Measurements from ENCODE around the gene TFDP1.

DNA sequence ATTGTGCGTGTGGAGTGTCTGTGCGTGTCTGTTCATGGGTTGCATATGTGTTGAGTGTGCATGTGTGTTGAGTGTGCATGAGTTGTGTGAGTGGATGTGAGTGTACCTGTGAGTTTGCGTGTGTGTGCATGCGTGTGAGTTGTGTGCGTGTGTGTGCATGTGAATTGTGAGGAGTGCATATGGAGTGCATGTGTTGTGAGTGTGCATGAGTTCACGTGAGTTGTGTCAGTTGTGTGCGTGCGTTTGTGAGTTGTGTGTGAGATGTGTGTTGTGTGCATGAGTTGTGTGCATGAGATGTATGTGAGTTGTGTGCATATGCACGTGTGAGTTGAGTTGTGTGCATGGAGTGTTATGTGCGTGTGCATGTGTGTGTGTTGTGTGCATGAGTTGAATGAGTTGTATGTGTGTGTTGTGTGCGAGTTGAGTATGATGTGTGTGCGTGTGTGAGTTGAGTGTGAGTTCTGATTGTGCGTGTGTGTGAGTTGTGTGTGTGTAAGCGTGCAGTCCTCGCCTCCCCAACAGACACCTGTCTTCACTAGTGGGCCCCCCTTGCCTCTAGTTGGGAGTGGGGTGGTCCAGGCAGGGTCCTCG, 29.3 kb downstream of the TFDP1 start:
- TF ChIP-seq, protein P1, sequence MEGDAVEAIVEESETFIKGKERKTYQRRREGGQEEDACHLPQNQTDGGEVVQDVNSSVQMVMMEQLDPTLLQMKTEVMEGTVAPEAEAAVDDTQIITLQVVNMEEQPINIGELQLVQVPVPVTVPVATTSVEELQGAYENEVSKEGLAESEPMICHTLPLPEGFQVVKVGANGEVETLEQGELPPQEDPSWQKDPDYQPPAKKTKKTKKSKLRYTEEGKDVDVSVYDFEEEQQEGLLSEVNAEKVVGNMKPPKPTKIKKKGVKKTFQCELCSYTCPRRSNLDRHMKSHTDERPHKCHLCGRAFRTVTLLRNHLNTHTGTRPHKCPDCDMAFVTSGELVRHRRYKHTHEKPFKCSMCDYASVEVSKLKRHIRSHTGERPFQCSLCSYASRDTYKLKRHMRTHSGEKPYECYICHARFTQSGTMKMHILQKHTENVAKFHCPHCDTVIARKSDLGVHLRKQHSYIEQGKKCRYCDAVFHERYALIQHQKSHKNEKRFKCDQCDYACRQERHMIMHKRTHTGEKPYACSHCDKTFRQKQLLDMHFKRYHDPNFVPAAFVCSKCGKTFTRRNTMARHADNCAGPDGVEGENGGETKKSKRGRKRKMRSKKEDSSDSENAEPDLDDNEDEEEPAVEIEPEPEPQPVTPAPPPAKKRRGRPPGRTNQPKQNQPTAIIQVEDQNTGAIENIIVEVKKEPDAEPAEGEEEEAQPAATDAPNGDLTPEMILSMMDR (IDR thresholded peaks at IDR 0.05; ENCODE audit: low read length): no peak
- no peak for TF ChIP-seq EZH2 (IDR thresholded peaks at IDR 0.05; ENCODE audit: borderline replicate concordance, low read length)
